Neural crest cell (in vitro differentiated cells): ENCODE measurements around the gene FRAS1. TPM values are rescaled to one million over a fixed set of nuclear protein-coding genes. Genes with fewer than 3 reads are reported as not detected.

ENCODE experiments used
- DNase-seq: peaks from one replicate; pipeline ENCODE4 v3.0.0; 2021; ENCODE audit warnings: low read depth, mixed read lengths, low spot score
- H3K27ac Mint-ChIP-seq: one replicate; pipeline ENCODE4 v1.8.0; 2021; ENCODE audit warnings: mild to moderate bottlenecking, mixed read lengths; ENCODE audit not compliant: unreplicated experiment
- H3K27me3 Mint-ChIP-seq: 2 replicates; pipeline ENCODE4 v1.8.0; 2021; ENCODE audit warnings: low read depth, mild to moderate bottlenecking, mixed read lengths
- H3K36me3 Mint-ChIP-seq: 2 replicates; pipeline ENCODE4 v1.8.0; 2021; ENCODE audit warnings: low read depth, mild to moderate bottlenecking, mixed read lengths
- H3K4me1 Mint-ChIP-seq: 2 replicates; pipeline ENCODE4 v1.8.0; 2021; ENCODE audit warnings: mixed read lengths
- H3K4me3 Mint-ChIP-seq: one replicate; pipeline ENCODE4 v1.8.0; 2021; ENCODE audit warnings: mild to moderate bottlenecking, mixed read lengths
- H3K9me3 Mint-ChIP-seq: 2 replicates; pipeline ENCODE4 v1.8.0; 2021; ENCODE audit warnings: mixed read lengths
- CTCF ChIP-seq: fragments of 200-600 bp; sonication (generic); conservative IDR thresholded peaks from 2 replicates; pipeline ENCODE4 v1.5.0; 2021; ENCODE audit warnings: antibody characterized with exemption, mild to moderate bottlenecking
- total RNA-seq: library from RNA; stranded (reverse); gene quantifications from 2 replicates; pipeline ENCODE4 v1.2.1, GENCODE V29; 2021

Gene FRAS1
- total RNA-seq, 1 donor from 2014 or later, result 8.4 TPM

GRCh38 chr4:78292341-78292740, 235.2 kb downstream of the FRAS1 start:
- Mint-ChIP-seq H3K27ac (no peak overlapping the region), H3K4me3 (no peak overlapping the region), H3K4me1 (peaks cover 3% of the 10 kb centered on the region), H3K9me3 (no peaks in the 10 kb centered on the region), H3K27me3 (no peaks in the 10 kb centered on the region), H3K36me3 (no peaks in the 10 kb centered on the region)
- no peak for TF ChIP-seq CTCF
- no peak for DNase-seq

GRCh38 chr4:78292856-78293255, 235.7 kb downstream of the FRAS1 start:
- Mint-ChIP-seq H3K4me1 (peaks cover 3% of the 10 kb centered on the region), H3K27me3 (no peaks in the 10 kb centered on the region), H3K9me3 (no peaks in the 10 kb centered on the region), H3K27ac (no peak overlapping the region), H3K36me3 (no peaks in the 10 kb centered on the region), H3K4me3 (no peak overlapping the region)
- no peak for DNase-seq
- TF ChIP-seq CTCF, result no peak

GRCh38 chr4:78293348-78293747, 236.2 kb downstream of the FRAS1 start:
- no peak for DNase-seq
- H3K4me3 Mint-ChIP-seq, result no peak overlapping the region
- peaks cover 3% of the 10 kb centered on the region for H3K4me1 Mint-ChIP-seq
- no peaks in the 10 kb centered on the region for H3K27me3 Mint-ChIP-seq
- H3K36me3 Mint-ChIP-seq, result no peaks in the 10 kb centered on the region
- no peak overlapping the region for H3K27ac Mint-ChIP-seq
- no peaks in the 10 kb centered on the region for H3K9me3 Mint-ChIP-seq
- TF ChIP-seq CTCF, result no peak

GRCh38 chr4:78293821-78294301, 236.7 kb downstream of the FRAS1 start:
- no peak for TF ChIP-seq CTCF
- H3K27me3 Mint-ChIP-seq, result no peaks in the 10 kb centered on the region
- H3K4me3 Mint-ChIP-seq, result no peak overlapping the region
- no peaks in the 10 kb centered on the region for H3K9me3 Mint-ChIP-seq
- no peak overlapping the region for H3K27ac Mint-ChIP-seq
- no peaks in the 10 kb centered on the region for H3K36me3 Mint-ChIP-seq
- DNase-seq, result no peak
- H3K4me1 Mint-ChIP-seq, result peaks cover 3% of the 10 kb centered on the region

GRCh38 chr4:78296261-78296660, 239.1 kb downstream of the FRAS1 start:
- no peak overlapping the region for H3K27ac Mint-ChIP-seq
- DNase-seq, result no peak
- no peak for TF ChIP-seq CTCF
- H3K27me3 Mint-ChIP-seq, result no peaks in the 10 kb centered on the region
- peaks cover 3% of the 10 kb centered on the region for H3K4me1 Mint-ChIP-seq
- no peak overlapping the region for H3K4me3 Mint-ChIP-seq
- no peaks in the 10 kb centered on the region for H3K36me3 Mint-ChIP-seq
- H3K9me3 Mint-ChIP-seq, result no peaks in the 10 kb centered on the region
